HAP-1 (cell line): ENCODE results near the gene C6orf132.

Experiments
- DNase-seq, 2 experiments: peaks; one replicate each; pipeline ENCODE4 v3.0.0-alpha.2; 2016 to 2020; ENCODE audit warnings: low spot score in 2 of 2
- H3K27me3 ChIP-seq: fragments of 250-450 bp; sonication (Bioruptor Pico); 2 replicates; pipeline ENCODE4 v1.5.1; 2020; ENCODE audit warnings: low read depth, mild to moderate bottlenecking, moderate library complexity
- H3K36me3 ChIP-seq: fragments of 250-450 bp; sonication (Bioruptor Pico); replicated peaks from 2 replicates; pipeline ENCODE4 v1.5.1; 2020; ENCODE audit warnings: mild to moderate bottlenecking
- H3K4me1 ChIP-seq: fragments of 250-450 bp; sonication (Bioruptor Pico); 2 replicates; pipeline ENCODE4 v1.5.1; 2020; ENCODE audit warnings: mild to moderate bottlenecking
- H3K4me3 ChIP-seq: fragments of 250-450 bp; sonication (Bioruptor Pico); 2 replicates; pipeline ENCODE4 v1.5.1; 2020; ENCODE audit warnings: mild to moderate bottlenecking, moderate library complexity
- H3K9me3 ChIP-seq: fragments of 250-450 bp; sonication (Bioruptor Pico); 2 replicates; pipeline ENCODE4 v1.5.1; 2020; ENCODE audit warnings: mild to moderate bottlenecking, moderate library complexity
- in situ Hi-C: fragments of 300-500 bp; cut with MboI; formaldehyde crosslinking; loops from 3 replicates; pipeline ENCODE4 v1.14.3; 2020; ENCODE audit warnings: low sequenced_read_pairs, inconsistent platforms, mixed read lengths

C6orf132 gene, protein sequence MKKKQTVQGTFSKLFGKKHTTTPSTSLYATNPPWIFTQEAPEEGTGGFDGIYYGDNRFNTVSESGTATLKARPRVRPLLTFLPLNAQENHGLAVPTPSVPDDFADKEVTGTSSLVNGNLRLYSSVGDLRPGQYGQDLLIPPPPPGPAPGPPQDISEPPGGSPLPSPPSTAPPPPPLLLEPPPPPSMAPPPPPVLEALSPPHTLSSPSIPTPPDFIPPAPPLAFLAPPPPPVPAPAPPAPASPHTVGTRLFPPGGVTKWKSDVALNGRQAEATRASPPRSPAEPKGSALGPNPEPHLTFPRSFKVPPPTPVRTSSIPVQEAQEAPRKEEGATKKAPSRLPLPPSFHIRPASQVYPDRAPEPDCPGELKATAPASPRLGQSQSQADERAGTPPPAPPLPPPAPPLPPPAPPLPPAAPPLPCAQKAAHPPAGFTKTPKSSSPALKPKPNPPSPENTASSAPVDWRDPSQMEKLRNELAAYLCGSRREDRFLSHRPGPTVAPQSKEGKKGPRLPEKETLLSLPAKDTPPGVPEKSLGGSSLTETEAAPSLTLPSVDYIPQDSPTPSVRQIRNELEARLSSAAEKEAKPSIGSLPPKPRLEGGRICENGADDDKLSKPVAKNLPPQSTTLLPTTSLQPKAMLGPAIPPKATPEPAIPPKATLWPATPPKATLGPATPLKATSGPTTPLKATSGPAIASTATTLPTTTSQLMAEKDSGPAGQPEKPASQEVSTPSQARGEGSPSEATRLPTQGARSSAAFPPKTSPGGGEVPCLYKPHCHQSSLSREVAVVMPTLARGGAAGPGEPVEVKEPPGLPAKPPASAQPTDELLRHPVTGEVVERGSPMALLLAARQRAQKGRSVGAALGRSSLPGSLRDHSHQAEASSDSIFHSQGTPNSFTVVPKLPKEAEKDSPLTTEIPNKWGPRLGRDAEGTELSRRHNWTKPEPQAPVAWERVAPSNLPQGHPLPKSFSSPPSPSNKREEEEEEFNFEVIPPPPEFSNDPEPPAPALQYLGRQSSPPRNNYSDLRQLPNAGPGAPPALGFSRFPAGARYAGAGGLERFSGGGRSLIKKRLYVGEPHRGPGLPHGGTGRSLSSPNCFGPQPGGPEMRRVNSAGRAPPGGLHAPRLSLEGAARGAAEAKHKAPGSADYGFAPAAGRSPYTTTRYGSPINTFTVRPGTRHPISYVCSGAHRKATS

DNA sequence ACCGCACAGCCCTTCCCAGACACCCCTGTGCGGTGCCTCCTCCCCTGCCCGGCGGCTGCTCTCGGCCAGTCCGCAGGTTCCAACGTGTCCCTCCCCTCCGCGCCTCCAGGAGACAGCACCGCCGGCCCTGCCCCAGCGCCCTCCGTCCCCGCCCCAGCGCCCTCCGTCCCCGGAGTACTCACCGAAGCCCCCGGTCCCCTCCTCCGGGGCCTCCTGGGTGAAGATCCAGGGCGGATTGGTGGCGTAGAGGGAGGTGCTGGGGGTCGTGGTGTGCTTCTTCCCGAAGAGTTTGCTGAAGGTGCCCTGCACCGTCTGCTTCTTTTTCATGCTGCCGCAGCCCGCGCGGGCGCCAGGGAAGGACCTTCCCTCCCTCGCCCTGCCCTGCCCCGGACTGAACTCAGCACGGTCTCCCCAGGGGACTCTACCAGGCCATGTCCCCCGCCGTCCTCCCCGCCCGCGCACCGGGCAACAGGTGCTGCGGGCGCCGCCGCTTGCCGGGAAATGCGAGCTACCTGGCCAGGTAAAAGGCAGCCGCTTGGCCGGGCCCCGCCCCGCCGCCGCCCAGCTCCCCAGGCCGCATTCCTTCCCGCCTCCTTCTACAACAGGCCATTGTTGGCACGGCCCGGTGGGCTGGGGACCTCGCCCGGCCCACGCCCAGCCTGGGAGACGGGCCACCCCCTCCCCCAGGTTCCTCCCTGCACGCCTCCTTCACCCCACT is at the start of gene C6orf132:
TSS of gene C6orf132 (minus strand) at position 503 of the 718 bp plus-strand sequence. CDS start at position 327, 176 bp downstream.
- Histone ChIP-seq H3K4me1 (peaks cover 16% of the 10 kb centered on the region), H3K36me3 (no peaks in the 10 kb centered on the region), H3K27me3 (no peaks in the 10 kb centered on the region), H3K4me3 (no peak within 1 kb of the TSS), H3K9me3 (no peaks in the 10 kb centered on the region)
- in situ Hi-C loops, result no loop called here
- no peak for DNase-seq

DNA sequence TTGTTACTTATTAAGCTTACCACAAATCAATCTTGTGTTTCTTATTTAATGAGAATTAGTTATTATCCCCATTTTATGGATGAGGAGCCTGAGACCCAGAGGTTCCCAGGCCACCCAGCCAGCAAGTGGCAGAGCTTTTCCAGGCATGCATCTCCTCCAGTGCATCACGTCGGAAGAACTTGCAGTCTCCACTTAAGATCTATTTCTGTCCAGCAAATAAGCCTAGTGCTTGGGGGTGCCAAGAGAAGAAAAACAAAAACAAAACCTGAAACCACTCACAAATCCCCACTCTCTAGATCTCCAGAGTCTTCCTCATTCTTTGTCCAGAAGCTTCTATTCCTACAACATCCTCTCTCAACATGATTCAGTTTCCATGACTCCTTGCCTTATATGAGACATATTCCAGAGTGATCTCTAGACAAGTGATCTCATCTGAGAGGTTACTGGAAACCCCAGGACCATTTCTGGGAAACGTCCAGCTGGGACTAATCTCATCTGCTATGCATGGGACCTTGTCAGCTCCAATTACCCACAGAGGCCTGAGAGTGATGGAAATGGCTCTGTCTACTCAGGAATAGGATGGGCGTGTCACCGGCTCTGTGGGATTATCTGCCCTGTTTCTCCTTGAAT is 48.2 kb upstream of the C6orf132 start:
- in situ Hi-C loops, result no loop called here
- no peak for DNase-seq
- H3K27me3 ChIP-seq, result no peaks in the 10 kb centered on the region
- H3K4me1 ChIP-seq, result peaks cover 9% of the 10 kb centered on the region
- H3K9me3 ChIP-seq, result no peaks in the 10 kb centered on the region
- no peaks in the 10 kb centered on the region for H3K36me3 ChIP-seq
- H3K4me3 ChIP-seq, result no peak overlapping the region

DNA sequence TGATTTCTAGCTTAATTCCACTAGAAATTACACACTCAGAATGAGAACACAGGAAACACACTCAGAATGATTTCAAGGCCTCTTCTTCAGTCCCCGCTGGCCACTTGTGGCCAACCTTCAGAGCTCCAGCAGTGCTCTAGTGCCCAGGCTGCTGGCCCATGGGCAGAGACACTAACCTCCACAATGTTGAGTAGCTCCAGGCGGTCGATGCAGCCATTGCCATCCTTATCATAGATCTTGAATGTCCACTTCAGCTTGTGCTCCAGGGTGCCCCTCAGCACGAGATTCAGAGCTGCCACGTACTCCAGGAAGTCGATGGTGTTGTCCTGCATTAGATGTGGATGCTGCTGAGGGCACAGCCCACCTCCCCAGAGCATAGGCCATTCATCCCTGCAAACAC is 46.0 kb upstream of the C6orf132 start:
- Histone ChIP-seq H3K9me3 (no peaks in the 10 kb centered on the region), H3K27me3 (no peaks in the 10 kb centered on the region), H3K4me1 (peaks cover 5% of the 10 kb centered on the region), H3K36me3 (no peaks in the 10 kb centered on the region), H3K4me3 (no peak overlapping the region)
- in situ Hi-C loops, result no loop called here
- DNase-seq, result no peak

DNA sequence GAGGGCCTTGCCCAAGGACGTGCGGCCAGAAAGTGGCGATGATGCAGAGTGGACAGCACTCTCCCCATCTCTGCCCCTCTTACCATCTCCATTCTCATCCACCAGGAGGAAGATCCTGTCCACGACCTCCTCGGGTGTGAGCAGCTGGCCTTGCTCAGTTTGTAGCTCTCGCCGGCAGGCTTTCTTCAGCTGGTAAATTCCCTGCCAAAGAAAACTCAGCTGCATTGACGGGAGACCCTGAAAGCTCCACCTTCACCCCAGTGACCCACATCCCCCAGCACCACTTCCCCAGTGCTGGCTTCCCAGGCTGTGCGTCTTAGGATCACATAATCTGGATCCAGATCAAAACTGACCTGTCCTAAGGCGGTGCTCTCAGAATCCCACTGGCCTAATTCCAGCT is 43.2 kb upstream of the C6orf132 start:
- Histone ChIP-seq H3K9me3 (no peaks in the 10 kb centered on the region), H3K27me3 (no peaks in the 10 kb centered on the region), H3K36me3 (no peaks in the 10 kb centered on the region), H3K4me1 (no peaks in the 10 kb centered on the region), H3K4me3 (no peak overlapping the region)
- in situ Hi-C loops, result no loop called here
- DNase-seq, result peak in 1 of 2 experiments; percentile 1

DNA sequence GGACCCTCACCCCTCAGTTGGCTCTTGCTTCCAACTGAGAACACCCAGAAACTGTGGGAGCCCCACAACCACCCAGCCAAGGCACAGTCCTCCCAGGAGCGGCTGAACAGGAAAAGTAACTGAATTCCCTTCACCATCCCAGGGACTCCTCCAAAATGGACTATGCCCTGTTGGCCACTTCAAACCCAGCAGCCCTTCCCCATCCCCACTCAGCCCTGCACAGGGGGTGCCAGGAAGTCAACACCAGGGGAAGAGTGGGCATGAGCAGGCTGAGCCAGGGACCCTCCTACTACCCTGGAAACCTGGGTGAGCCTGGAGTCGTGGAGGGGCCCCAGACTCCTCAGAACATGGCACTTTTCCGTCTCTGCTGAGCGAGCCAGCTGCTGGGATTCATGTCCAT is 42.1 kb upstream of the C6orf132 start:
- H3K4me3 ChIP-seq, result no peak overlapping the region
- no peaks in the 10 kb centered on the region for H3K4me1 ChIP-seq
- no peaks in the 10 kb centered on the region for H3K9me3 ChIP-seq
- H3K27me3 ChIP-seq, result no peaks in the 10 kb centered on the region
- H3K36me3 ChIP-seq, result no peaks in the 10 kb centered on the region
- in situ Hi-C loops, result no loop called here
- DNase-seq, result no peak

DNA sequence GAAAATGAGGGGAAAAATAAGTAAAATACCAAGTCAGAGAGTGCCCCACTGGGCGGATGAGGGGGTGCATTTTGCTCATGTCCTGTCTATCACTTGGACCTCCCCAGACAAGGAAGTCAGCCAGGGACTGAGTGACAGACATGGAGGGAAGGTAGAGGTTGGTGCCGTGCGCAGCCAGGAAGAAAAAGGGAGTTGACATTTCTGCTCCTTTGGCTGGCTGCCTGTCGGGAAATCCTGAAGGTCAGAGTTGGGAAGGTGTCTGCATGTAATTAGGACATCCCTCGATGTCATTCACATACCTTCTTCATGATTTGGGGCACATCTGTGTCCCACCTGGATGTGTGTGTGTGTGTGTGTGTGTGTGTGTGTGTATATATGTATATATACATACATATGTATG is 39.7 kb upstream of the C6orf132 start:
- in situ Hi-C loops, result no loop called here
- no peak for DNase-seq
- Histone ChIP-seq H3K27me3 (no peaks in the 10 kb centered on the region), H3K36me3 (no peaks in the 10 kb centered on the region), H3K4me3 (no peak overlapping the region), H3K9me3 (no peaks in the 10 kb centered on the region), H3K4me1 (peaks cover 13% of the 10 kb centered on the region)

DNA sequence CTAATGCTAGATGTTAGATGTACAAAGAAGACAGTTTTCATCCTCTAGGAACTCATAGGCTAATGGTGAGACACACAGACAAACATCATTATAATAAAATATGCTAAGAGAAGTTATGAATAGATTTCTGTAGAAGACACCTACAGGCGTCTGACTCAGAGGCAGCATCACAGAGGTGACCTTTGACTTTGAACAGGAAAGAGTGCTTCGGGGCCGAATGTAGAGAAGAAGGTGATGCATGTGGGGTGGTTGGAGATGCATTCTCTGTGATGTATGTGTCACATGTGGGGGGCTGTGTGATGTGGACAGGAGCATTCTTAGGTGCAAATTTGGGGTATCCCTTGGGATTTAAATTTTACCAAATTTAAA is 37.5 kb upstream of the C6orf132 start:
- no peaks in the 10 kb centered on the region for H3K27me3 ChIP-seq
- no peaks in the 10 kb centered on the region for H3K9me3 ChIP-seq
- no peak overlapping the region for H3K4me3 ChIP-seq
- peaks cover 26% of the 10 kb centered on the region for H3K4me1 ChIP-seq
- no peaks in the 10 kb centered on the region for H3K36me3 ChIP-seq
- no peak for DNase-seq
- in situ Hi-C loops, result no loop called here

DNA sequence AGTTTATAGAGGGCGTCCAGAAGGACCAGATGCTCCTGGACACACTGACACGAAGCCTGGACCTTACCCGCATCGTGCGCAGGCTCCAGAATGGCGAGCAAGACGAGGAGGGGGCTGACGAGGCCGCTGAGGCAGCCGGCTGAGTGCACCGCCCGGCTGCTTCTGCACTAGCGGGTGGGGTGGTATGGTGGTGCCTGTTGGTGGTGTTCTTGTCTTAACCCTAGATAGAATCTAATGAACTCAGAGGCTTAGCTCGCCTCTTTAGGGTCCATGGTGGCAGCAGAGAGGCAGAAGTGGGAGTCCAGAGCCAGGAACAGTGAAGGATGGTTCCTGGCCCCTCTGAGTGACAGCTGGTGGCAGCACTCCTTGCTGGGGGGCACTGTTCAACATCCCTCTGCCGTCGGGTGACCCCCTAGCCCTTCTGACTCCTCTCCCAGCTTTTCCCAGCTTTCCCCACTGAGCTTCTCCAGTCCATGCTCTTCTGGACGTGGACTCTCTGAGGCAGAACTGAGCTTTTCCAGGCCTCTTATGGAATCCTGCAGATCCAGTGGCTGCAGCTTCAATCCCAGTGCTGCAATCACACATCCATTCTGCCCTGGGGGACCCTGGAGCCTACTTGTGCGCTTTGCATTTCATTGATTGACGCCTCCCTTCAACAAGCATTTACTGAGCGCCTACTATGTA is 37.0 kb upstream of the C6orf132 start:
- no peak for DNase-seq
- Histone ChIP-seq H3K4me1 (peaks cover 26% of the 10 kb centered on the region), H3K9me3 (no peaks in the 10 kb centered on the region), H3K36me3 (no peaks in the 10 kb centered on the region), H3K4me3 (no peak overlapping the region), H3K27me3 (no peaks in the 10 kb centered on the region)
- in situ Hi-C loops, result no loop called here

DNA sequence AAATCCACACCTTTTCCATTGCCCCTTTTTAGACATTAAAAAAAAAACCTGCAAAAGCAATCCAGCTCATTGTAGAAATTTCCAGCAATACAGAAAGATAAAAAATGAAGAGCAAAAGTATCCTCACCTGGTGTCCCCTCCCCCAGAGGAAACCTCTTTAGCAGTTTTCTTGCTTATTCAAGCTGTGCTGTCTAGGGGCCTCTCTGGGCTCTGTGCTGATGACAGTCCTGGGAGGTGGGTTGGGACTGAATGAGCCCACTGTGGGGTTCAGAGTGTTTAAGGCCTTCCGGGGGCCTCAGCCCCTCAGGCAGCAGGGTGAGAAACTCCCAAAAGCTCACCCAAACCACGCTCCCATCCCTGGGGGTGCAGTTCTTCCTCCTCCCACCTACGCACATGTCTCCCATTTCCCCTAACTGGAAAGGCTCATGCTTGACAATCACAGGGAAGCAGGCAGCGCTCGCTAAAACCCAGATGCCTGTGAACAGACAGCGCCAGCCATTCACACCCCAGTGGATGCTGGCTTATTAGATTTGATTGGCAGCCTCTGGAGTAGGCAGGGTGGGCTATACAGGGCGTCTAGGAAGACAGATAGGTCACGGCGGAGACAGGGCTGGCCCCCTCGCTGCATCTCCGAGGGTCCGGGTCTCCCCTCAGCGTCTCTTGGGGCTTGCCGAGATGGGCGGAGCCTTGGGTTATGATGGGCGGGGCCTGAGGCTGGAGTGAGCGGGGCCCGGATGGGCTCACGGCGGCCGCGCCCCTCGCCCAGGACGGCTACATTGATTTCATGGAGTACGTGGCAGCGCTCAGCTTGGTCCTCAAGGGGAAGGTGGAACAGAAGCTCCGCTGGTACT is 35.3 kb upstream of the C6orf132 start:
- H3K4me1 ChIP-seq, result peaks cover 26% of the 10 kb centered on the region
- DNase-seq, result peak; percentile 23 to 50
- in situ Hi-C loops, result no loop called here
- no peak overlapping the region for H3K4me3 ChIP-seq
- H3K27me3 ChIP-seq, result no peaks in the 10 kb centered on the region
- no peaks in the 10 kb centered on the region for H3K36me3 ChIP-seq
- H3K9me3 ChIP-seq, result no peaks in the 10 kb centered on the region

DNA sequence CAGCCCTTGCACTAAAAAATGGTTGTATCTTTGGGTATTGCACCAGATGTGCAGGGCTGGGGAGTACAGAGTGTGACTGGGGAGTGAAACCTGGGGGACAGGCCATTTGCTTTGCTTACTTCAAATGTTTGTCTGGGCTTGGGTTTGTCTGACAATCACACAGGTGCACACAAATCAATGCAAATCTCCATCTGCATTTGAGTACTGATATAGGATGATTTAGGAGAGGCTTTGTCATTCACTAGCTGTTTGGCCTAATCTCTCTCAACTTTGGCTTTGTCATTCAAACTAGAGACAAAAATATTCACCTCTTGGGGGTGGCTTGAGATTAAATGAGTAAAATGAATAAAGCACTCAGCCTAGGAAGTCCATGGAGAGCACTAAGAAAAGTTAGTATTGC is 34.6 kb upstream of the C6orf132 start:
- no peaks in the 10 kb centered on the region for H3K9me3 ChIP-seq
- no peaks in the 10 kb centered on the region for H3K36me3 ChIP-seq
- H3K4me3 ChIP-seq, result no peak overlapping the region
- no peaks in the 10 kb centered on the region for H3K27me3 ChIP-seq
- DNase-seq, result peak; percentile 72 to 99
- H3K4me1 ChIP-seq, result peaks cover 26% of the 10 kb centered on the region
- in situ Hi-C loops, result no loop called here

DNA sequence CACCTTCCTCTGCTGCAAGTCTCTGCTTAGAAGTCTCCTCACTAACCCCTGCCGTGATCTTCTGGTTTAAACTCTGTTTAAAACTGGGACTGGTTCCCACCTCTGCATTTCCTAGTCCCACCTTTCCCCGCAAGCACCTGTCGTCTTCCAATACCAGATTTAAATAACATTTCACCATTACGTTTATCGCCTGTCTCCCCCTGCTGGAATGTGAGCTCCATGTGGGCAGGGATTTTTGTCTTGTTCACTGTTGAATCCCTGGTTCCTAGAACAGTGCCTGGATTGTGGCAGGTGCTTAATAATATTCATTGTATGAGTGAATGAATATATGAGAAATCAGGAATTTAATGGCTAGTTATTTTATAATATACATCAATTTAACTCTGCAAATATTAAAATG is 33.4 kb upstream of the C6orf132 start:
- in situ Hi-C loops, result no loop called here
- Histone ChIP-seq H3K4me3 (no peak overlapping the region), H3K9me3 (no peaks in the 10 kb centered on the region), H3K4me1 (peaks cover 26% of the 10 kb centered on the region), H3K27me3 (no peaks in the 10 kb centered on the region), H3K36me3 (no peaks in the 10 kb centered on the region)
- peak in 1 of 2 experiments; percentile 27 for DNase-seq

DNA sequence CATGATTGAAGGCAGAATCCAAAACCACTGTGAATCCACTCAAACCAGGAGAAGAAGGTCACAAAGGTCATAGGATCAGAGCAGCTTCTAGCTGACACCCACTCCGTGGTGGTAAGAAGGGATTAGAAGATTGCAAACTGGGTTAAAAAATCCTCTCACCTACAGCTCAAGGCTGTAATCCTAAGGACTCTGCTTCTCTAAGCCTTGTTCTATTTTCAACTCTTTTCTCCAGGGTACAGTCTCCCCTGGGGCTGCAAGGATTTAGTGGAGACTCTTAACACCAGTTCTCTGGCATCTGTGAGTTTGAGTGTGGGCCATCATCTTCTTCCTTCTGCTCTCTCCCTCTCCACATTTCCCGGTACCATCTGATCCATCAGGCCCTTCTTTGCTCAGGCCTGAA is 30.7 kb upstream of the C6orf132 start, which contains the start of gene GUCA1A:
TSS of gene GUCA1A (plus strand) at position 264 of the 400 bp plus-strand sequence. CDS start 250 bp downstream, outside the sequence.
- H3K9me3 ChIP-seq, result no peaks in the 10 kb centered on the region
- no peaks in the 10 kb centered on the region for H3K36me3 ChIP-seq
- no peak for DNase-seq
- in situ Hi-C loops, result no loop called here
- H3K4me3 ChIP-seq, result no peak within 1 kb of the TSS
- H3K4me1 ChIP-seq, result peaks cover 23% of the 10 kb centered on the region
- no peaks in the 10 kb centered on the region for H3K27me3 ChIP-seq
